Endothelial cell (in vitro differentiated cells): Measurements from ENCODE around the gene CNR1. TPM values are rescaled to one million over a fixed set of nuclear protein-coding genes. Genes with fewer than 3 reads are reported as not detected.

ENCODE experiments used
- DNase-seq: peaks from one replicate; pipeline ENCODE4 v3.0.0; 2021; ENCODE audit warnings: low spot score
- H3K27ac Mint-ChIP-seq: one replicate; pipeline ENCODE4 v1.8.0; 2021; ENCODE audit warnings: mixed read lengths, inconsistent platforms; ENCODE audit not compliant: unreplicated experiment
- H3K27me3 Mint-ChIP-seq: one replicate; pipeline ENCODE4 v1.8.0; 2021; ENCODE audit warnings: mild to moderate bottlenecking, moderate library complexity, mixed read lengths, inconsistent platforms; ENCODE audit not compliant: unreplicated experiment
- H3K36me3 Mint-ChIP-seq: one replicate; pipeline ENCODE4 v1.8.0; 2021; ENCODE audit warnings: mild to moderate bottlenecking, low read depth, mixed read lengths, inconsistent platforms; ENCODE audit not compliant: unreplicated experiment
- H3K4me1 Mint-ChIP-seq: one replicate; pipeline ENCODE4 v1.8.0; 2021; ENCODE audit warnings: mild to moderate bottlenecking, mixed read lengths, inconsistent platforms; ENCODE audit not compliant: unreplicated experiment
- H3K4me3 Mint-ChIP-seq: one replicate; pipeline ENCODE4 v1.8.0; 2021; ENCODE audit warnings: mild to moderate bottlenecking, mixed read lengths, inconsistent platforms; ENCODE audit not compliant: unreplicated experiment
- H3K9me3 Mint-ChIP-seq: one replicate; pipeline ENCODE4 v1.8.0; 2021; ENCODE audit warnings: mixed read lengths, inconsistent platforms; ENCODE audit not compliant: unreplicated experiment
- CTCF ChIP-seq: fragments of 200-600 bp; sonication (generic); IDR thresholded peaks from one replicate; pipeline ENCODE4 v1.5.0; 2021; ENCODE audit warnings: antibody characterized with exemption; ENCODE audit not compliant: unreplicated experiment
- total RNA-seq: library from RNA; stranded (reverse); fragmentation: NEBNext Ultra II Directional; extraction: Animal tissue kit (Norgen Biotek cat#: 25700); gene quantifications from one replicate; pipeline ENCODE4 v1.2.1, GENCODE V29; 2021; ENCODE audit not compliant: unreplicated experiment

The CNR1 gene
- total RNA-seq, 1 donor from 2014 or later, result 2.0 TPM

- DNase-seq, result no peak
- Mint-ChIP-seq H3K36me3 (no peaks in the 10 kb centered on the region), H3K4me1 (peaks cover 8% of the 10 kb centered on the region), H3K9me3 (no peaks in the 10 kb centered on the region), H3K4me3 (no peak overlapping the region), H3K27ac (no peak overlapping the region), H3K27me3 (no peaks in the 10 kb centered on the region)
- TF ChIP-seq CTCF, result no peak
These were observed 18.8 kb upstream of the CNR1 start for GRCh38 chr6:88184921-88185320.

GRCh38 chr6:88183471-88183870 lies 17.3 kb upstream of the CNR1 start:
- DNase-seq, result no peak
- TF ChIP-seq CTCF, result no peak
- no peak overlapping the region for H3K4me3 Mint-ChIP-seq
- no peak overlapping the region for H3K27ac Mint-ChIP-seq
- H3K27me3 Mint-ChIP-seq, result no peaks in the 10 kb centered on the region
- no peaks in the 10 kb centered on the region for H3K36me3 Mint-ChIP-seq
- H3K4me1 Mint-ChIP-seq, result peaks cover 18% of the 10 kb centered on the region
- no peaks in the 10 kb centered on the region for H3K9me3 Mint-ChIP-seq

- Mint-ChIP-seq H3K4me1 (peaks cover 18% of the 10 kb centered on the region), H3K9me3 (no peaks in the 10 kb centered on the region), H3K27ac (no peak overlapping the region), H3K4me3 (no peak overlapping the region), H3K36me3 (no peaks in the 10 kb centered on the region), H3K27me3 (no peaks in the 10 kb centered on the region)
- no peak for TF ChIP-seq CTCF
- no peak for DNase-seq
These were observed 13.5 kb upstream of the CNR1 start for GRCh38 chr6:88179692-88180091.

GRCh38 chr6:88177961-88178464 lies 11.9 kb upstream of the CNR1 start:
- no peaks in the 10 kb centered on the region for H3K27me3 Mint-ChIP-seq
- DNase-seq, result no peak
- no peaks in the 10 kb centered on the region for H3K36me3 Mint-ChIP-seq

GRCh38 chr6:88174906-88175305 lies 8.8 kb upstream of the CNR1 start:
- Mint-ChIP-seq H3K27me3 (no peaks in the 10 kb centered on the region), H3K36me3 (no peaks in the 10 kb centered on the region), H3K9me3 (no peaks in the 10 kb centered on the region), H3K27ac (no peak overlapping the region), H3K4me1 (peaks cover 17% of the 10 kb centered on the region), H3K4me3 (no peak overlapping the region)
- no peak for TF ChIP-seq CTCF
- no peak for DNase-seq

More at GRCh38 chr6:88177961-88178464, 11.9 kb upstream of the CNR1 start:
- Mint-ChIP-seq H3K4me1 (peaks cover 14% of the 10 kb centered on the region), H3K27ac (no peak overlapping the region), H3K4me3 (no peak overlapping the region), H3K9me3 (no peaks in the 10 kb centered on the region)
- no peak for TF ChIP-seq CTCF
